ENCODE results near the gene CFAP97.

DNA sequence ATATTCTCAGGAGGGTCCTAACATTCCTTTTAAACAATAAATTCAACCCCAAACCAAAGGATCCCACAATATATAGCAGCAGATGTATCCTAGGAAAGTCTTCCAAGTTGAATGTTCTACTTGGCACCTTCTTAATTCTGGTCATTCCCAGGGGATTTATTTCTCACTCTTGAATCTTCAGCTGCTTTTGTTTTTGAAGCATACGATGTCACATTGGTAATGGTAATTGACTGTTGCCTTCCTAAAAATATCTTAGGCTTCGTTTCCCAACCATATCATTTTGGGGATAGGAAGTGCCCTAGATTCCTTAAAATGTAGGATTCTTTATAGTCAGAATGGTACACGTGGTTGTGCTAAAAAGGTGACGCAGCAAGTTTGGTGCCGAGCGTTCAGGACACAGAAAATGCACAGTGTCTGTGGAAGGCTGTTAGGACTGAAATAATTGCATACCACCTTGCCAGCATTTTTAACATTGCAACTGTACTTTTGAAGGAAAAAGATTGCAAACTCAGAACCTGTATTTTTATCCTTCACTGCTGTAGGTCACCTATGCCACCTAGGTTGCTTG lies 13.7 kb upstream of the CFAP97 start:
- no peak for TF ChIP-seq NFRKB (IDR thresholded peaks at IDR 0.05)
- no peak for TF ChIP-seq ELF4 (IDR thresholded peaks at IDR 0.05)
- no peak for TF ChIP-seq FOXK2 (IDR thresholded peaks at IDR 0.05)
- no peak for TF ChIP-seq HDGF (IDR thresholded peaks at IDR 0.05; ENCODE audit: borderline replicate concordance)
- TF ChIP-seq SP1 (IDR thresholded peaks at IDR 0.05), result no peak
- no peak for TF ChIP-seq TARDBP (IDR thresholded peaks at IDR 0.05)
- no peak for TF ChIP-seq FOXA1 (IDR thresholded peaks at IDR 0.05)
- no peak for TF ChIP-seq BHLHE40 (IDR thresholded peaks at IDR 0.05; ENCODE audit: borderline replicate concordance)
- no peak for TF ChIP-seq SUZ12 (IDR thresholded peaks at IDR 0.05)
- no peak for TF ChIP-seq FOXM1 (IDR thresholded peaks at IDR 0.05; ENCODE audit: borderline replicate concordance)
- no peak for TF ChIP-seq CTBP1 (IDR thresholded peaks at IDR 0.05; ENCODE audit: borderline replicate concordance)

All from HEK293T (cell line).